Omental fat pad (tissue), 4 donors: Measurements from ENCODE around the gene FGF6. TPM values are rescaled to one million over a fixed set of nuclear protein-coding genes. Genes with fewer than 3 reads are reported as not detected.

Source experiments
- ATAC-seq: fragments of 150-250 bp; one replicate; pipeline ENCODE4 v1.9.1; 2016; ENCODE audit warnings: mild to moderate bottlenecking, moderate library complexity; ENCODE audit not compliant: low FRiP score
- DNase-seq: peaks from one replicate; pipeline ENCODE4 v3.0.0-alpha.2; 2019; ENCODE audit warnings: low spot score
- CTCF ChIP-seq, 3 donors: fragments of 450-650 bp; IDR thresholded peaks; one replicate each; pipeline ENCODE4 v1.5.1; 2016 to 2017; ENCODE audit warnings: antibody characterized with exemption in 3 of 3, mild to moderate bottlenecking in 3 of 3, moderate library complexity in 2 of 3
- total RNA-seq, 4 donors: library from RNA; depleted of rRNA; stranded (reverse); fragments of >200 nt; gene quantifications; one replicate each; pipeline ENCODE4 v1.1.0, GENCODE V29; 2016

The FGF6 gene
- total RNA-seq, 4 donors from 2014 or later = not detected

- no peak for TF ChIP-seq CTCF (IDR thresholded peaks at IDR 0.05)
- ATAC-seq = no peak
- no peak for DNase-seq
Measured at GRCh38 chr12:4432878-4433744, 12.5 kb downstream of the FGF6 start.

GRCh38 chr12:4431866-4432265 is 13.7 kb downstream of the FGF6 start:
- no peak for TF ChIP-seq CTCF (IDR thresholded peaks at IDR 0.05)
- DNase-seq (no peak), ATAC-seq (no peak)

GRCh38 chr12:4431436-4431835 is 14.2 kb downstream of the FGF6 start:
- no peak for ATAC-seq
- no peak for TF ChIP-seq CTCF (IDR thresholded peaks at IDR 0.05)
- no peak for DNase-seq

GRCh38 chr12:4424422-4424821 is 21.2 kb downstream of the FGF6 start:
- TF ChIP-seq CTCF (IDR thresholded peaks at IDR 0.05) = no peak
- ATAC-seq (no peak), DNase-seq (no peak)

- ATAC-seq (no peak), DNase-seq (no peak)
- no peak for TF ChIP-seq CTCF (IDR thresholded peaks at IDR 0.05)
Measured at GRCh38 chr12:4423528-4424195, 22.0 kb downstream of the FGF6 start.

- no peak for ATAC-seq
- no peak for TF ChIP-seq CTCF (IDR thresholded peaks at IDR 0.05)
- DNase-seq = no peak
Measured at GRCh38 chr12:4422985-4423384, 22.6 kb downstream of the FGF6 start.
